HFF-Myc (cell line): ENCODE data around the gene OR4N2.

Experiments used
- DNase-seq: peaks from one replicate; pipeline ENCODE4 v3.0.0-alpha.2; 2011; ENCODE audit warnings: low read depth; ENCODE audit errors: extremely low read depth
- H3K4me3 ChIP-seq: replicated peaks from 2 replicates; pipeline ENCODE4 v1.5.1; 2011; ENCODE audit warnings: low read depth, mild to moderate bottlenecking, control low read depth, low read length
- CTCF ChIP-seq: IDR thresholded peaks from 2 replicates; pipeline ENCODE4 v1.5.1; 2012; ENCODE audit warnings: mild to moderate bottlenecking, low read depth, low read length, control low read depth; ENCODE audit errors: missing control alignments

OR4N2 gene

DNA sequence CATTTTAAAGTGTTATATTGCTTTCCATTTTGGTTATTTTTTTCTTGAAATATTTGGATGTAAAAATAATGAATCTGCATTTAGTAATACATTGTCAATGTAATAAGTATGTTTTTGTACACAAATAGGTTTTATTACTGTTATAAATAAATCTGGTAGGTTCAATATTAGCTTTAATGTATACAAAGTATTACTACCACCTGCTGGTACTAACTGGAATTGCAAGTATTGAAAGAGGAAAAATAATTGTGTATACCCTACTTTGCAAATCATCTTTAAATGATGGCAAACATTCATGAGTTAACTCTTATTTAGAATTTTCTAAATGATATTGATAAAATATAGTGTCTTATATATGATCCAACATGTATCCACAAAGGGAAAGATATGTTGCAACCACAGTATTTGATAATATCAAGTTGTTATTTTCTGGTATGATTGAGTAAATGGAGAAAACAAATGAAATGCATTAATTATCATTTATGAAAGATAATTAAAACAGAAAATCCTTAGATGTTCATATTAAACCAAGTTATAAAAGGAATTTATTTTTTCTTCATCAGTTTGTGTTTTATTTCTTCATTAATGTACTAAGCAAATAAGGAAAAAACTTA is 74.6 kb downstream of the OR4N2 start:
- DNase-seq: peak; percentile 2
- no peak overlapping the region for H3K4me3 ChIP-seq
- peak; percentile 32 for TF ChIP-seq CTCF
